Liver (tissue), 3 donors: ENCODE measurements around the gene EXOC6B.

ENCODE experiments used
- CTCF ChIP-seq: fragments of 150-350 bp; IDR thresholded peaks from 2 replicates; pipeline ENCODE4 v1.5.1; 2017; ENCODE audit warnings: improper control_type of control experiment, low read depth, low read length; ENCODE audit not compliant: missing input control
- RXRA ChIP-seq, 2 donors: IDR thresholded peaks; 2 replicates each; pipeline ENCODE4 v1.6.1; 2017 to 2018; ENCODE audit warnings: antibody characterized with exemption in 2 of 2, mild to moderate bottlenecking in 1 of 2
- SP1 ChIP-seq: IDR thresholded peaks from 2 replicates; pipeline ENCODE4 v1.6.1; 2018; ENCODE audit warnings: antibody characterized with exemption, mild to moderate bottlenecking
- TAF1 ChIP-seq: conservative IDR thresholded peaks from 2 replicates; pipeline ENCODE4 v1.6.1; 2016; ENCODE audit warnings: antibody characterized with exemption, mild to moderate bottlenecking
- YY1 ChIP-seq: IDR thresholded peaks from 2 replicates; pipeline ENCODE4 v1.6.1; 2016; ENCODE audit warnings: antibody characterized with exemption, mild to moderate bottlenecking
- donor health status: healthy.
- donor health status: healthy.

- no peak for TF ChIP-seq CTCF
- no peak for TF ChIP-seq SP1
- TF ChIP-seq TAF1: no peak
- no peak for TF ChIP-seq RXRA (IDR thresholded peaks at IDR 0.05)
- no peak for TF ChIP-seq YY1
These were observed 690.6 kb downstream of the EXOC6B start for GRCh38 chr2:72134997-72135800.
